Activated CD4-positive, alpha-beta T cell treated with anti-CD3 and anti-CD28 coated beads for 24 hours (primary cell): ENCODE data around the gene APLP2.
A peak's percentile ranks its signal among the peaks of the same experiment; 100 is the strongest.

ENCODE experiments used
- DNase-seq, 2 donors: peaks; one replicate each; pipeline ENCODE4 v3.0.0-alpha.2; 2020; ENCODE audit warnings: low read depth in 2 of 2

The APLP2 gene

DNA sequence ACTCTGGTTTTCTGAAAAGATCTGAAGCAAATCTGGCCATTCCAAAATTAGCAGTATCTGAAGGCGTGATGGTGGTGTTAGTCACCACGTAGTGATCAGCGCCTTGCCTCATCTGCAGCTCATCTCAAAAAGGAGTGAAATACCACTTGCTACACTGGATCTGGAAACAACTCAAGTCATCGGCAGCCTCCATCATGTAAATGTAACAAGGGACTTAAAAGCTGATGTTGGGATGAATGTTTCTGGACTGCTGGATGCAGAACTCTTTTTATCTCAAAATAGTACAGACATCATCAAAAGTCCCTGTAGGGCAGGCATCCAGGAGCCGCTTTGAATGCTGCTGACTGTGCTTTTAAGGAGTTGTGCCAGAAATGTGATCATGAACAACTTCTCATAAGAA, 14.1 kb upstream of the APLP2 start:
- no peak for DNase-seq

DNA sequence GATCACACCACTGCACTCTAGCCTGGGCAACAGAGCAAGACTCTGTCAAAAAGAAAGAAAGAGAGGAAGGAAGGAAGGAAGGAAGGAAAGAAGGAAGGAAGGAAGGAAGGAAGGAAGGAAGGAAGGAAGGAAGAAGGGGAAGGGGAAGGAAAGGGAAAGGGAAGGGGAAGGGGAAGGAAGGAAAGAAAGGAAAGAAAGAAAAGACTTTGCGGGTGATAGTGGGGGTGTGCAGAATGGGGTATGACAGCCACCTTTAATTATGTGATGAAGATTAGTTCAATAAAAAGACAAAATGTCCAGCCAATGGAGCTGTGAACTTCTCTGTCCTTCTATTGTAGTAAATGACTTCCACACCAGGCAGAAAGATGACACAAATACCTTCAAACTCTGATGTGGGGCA, 8.7 kb upstream of the APLP2 start:
- DNase-seq = no peak

DNA sequence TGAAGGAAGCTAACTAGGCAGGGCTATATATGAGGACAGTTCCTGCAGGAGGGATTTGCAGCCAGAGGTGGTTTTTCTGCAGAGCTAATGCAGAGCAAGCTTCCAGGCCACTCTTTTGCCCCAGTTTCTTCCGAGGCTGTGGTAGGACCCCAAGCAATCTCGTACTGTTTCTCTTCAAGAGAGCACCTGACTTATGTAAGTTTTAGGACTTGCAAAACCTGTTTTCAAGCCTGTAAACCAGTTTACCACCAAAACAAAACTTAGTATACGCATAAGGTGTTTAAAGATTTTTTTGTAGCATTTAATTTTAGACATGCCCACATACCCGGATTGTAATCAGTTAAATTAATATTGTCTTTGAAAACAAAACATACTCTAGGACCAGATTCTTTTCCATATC, 7.7 kb upstream of the APLP2 start:
- no peak for DNase-seq

DNA sequence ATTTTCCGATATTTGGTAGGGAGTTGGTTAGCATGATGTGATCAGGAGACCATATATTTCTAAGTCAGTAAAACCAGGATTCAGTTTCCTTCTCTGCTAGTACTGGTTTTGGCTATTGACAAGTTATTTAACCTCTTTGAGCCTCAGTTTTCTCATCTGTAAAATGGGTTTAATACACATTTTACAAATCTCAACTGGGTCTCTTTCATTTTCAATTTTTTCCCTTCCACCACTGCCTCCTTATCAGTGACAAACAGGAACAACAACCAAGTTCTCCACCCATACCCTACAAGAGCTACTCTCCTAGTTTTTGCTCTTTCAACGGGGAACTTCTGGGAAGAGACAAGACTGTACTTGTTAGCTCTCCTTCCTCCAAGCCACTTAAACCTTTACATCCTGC, 6.2 kb upstream of the APLP2 start:
- DNase-seq = no peak

DNA sequence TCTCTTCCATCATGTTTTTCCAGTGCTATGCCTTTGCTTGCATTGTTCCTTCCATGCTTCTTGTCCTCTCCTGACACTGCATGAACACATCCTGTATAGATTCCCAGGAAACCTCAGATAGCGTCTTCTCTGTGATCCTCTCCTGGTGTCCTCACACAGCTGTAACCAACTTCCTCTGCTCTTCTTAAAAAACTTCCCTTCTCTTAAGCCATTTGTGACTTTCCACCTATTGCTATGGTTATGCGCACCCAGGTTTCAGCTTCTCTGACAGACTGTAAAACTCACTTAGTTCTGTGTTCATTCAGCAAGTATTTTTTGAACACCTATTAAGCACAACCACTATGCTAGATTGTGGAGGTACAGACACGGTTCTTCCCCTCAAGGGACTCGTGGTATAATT, 5.1 kb upstream of the APLP2 start:
- DNase-seq = no peak

DNA sequence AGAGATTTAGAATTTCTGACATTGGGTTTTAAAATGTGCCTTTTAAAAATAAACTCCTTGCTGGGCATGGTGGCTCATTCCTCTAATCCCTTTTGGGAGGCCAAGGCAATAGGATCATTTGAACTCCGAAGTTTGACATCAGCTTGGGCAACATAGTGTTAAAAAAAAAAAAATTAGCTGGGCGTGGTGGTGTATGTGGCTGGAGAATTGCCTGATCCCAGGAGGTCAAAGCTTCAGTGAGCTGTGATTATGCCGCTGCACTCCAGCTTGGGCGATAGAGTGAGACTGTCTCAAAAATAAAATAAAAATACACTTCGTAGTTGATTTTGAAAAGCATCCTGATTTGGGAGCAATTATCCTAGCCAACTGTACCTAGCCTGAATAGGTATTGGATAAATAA, 3.4 kb upstream of the APLP2 start:
- DNase-seq = no peak

DNA sequence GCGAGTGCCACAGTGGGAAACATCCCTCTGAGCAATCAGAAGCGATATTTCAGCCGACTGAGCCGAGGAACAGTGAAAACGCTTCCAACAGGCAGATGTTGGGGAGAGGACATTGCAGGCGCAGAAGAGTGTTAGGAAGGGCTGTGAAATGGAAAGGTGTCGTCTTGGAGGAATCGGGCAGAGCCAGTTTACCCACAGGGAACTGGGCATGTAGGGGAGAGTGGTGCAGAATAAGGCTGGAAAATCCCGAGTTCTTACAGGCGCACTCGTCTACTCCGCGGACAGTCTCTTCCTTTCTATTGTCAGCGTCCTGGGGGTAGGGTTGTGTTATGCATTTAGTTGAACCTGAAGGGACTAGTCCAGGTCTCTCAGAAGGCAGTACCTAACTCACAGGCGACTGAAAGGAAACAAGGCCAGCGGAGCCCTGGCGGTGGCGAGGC, 1.1 kb upstream of the APLP2 start:
- no peak for DNase-seq

DNA sequence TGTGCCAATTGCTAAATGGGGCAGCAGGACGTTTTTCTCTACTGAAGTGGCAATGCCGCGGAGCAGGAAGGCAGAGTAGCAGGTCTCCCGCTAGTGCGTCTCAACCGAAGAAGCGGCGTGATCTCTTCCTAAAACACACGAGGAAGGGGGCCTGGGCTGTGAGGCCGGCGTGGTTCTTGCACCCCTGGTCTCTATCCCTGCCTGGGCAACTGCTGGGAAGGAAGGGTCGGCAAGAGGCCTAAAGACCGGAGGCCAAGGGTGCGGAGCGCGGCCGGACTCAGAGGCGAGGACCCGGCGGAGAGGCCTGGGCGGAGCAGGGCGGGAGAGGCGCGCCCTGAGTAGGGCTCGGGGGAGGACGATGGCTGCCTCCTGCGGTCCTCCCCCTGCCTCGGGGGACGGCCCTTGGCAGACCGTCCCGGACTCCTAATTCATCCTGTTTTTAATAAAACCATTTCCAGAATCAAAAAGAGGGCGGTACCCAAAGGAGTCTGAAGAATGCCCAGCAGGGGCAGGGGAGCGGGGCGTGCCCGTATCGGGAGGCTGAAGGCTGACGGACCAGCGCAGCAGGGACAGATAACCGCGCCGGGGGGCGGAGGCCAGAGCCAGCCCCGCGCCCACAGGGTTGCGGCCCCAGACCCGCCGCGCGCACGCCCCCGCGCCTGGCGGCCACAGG, 572 bp upstream of the APLP2 start:
- DNase-seq = peak; percentile 4 to 11

DNA sequence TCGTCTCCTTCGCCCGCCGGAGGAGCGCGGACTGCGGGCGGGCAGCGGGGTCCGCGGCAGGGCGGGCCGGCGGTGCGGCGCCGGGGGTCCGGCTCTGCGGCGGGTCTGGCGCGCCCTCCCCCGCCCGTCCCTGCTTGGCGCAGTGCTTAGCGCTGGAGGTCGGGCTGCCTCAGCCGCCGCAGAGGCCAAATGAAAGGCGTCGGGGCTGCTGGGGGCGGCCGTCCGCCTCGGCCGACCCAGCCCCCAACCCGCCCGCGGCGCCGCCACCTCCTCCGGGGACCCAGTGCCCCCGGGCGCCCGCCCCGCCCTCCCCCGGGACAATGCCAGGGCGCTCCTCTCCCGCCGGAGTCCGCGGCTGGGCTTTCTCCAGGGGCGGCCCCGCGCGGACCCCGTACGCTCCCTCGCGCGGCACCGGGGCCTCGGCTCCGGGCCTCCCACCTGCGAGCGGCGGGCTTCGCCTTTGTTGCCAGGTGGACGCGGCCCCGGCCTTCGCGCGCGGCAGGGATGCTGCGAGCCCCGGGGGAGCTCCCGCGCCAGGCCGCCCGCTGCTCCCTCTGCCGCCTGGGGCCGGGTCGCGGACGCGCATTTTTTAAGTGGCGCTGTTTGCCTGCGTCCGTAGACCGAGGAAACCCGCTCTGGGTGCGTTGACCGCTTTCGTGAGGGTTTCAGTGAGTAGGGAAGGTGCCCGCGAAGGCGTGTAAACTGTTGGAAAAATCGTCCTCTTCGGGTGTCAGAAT, 583 bp downstream of the APLP2 start:
- peak; percentile 17 for DNase-seq

DNA sequence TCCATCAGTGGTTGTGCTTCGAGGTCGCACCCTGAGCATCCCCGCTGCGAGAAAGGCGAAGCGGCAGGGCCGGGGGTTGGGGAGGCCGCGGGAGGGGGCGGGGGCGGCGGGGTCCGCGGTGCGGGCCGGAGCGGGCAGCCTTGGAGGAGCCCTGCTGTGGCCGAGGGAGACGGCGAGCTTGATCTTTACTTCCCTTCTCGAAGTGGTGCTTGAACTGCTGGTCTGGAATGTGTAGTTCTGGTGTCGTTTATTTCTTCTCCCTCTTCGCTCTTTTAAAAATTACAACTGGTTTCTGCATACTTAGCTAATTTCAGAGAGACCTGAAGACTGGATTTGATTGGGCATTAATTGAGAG, 1.1 kb downstream of the APLP2 start:
- DNase-seq = no peak

DNA sequence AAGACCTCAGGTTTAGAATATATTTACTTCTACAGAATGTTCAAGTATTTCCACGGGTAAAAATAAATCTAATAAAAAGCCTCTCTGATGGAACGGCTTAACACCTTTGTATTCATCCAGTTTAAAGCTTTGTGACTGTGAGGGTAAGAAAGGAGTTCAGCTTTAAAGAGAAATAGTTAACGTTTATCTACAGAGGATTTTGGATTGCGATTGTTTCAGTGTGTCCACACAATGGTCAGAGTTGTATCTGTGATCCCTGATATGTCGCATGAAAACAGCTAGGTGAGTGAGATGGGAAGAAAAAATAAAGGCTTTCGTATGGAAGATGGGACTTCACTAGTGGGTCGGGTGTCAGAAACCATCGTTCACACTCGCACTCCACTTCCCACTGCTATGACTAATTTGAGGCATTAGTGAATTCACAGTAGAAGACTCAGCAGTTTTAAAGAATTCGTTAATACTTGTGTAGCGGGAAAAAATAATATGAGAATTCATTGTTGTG, 1.6 kb downstream of the APLP2 start:
- no peak for DNase-seq

DNA sequence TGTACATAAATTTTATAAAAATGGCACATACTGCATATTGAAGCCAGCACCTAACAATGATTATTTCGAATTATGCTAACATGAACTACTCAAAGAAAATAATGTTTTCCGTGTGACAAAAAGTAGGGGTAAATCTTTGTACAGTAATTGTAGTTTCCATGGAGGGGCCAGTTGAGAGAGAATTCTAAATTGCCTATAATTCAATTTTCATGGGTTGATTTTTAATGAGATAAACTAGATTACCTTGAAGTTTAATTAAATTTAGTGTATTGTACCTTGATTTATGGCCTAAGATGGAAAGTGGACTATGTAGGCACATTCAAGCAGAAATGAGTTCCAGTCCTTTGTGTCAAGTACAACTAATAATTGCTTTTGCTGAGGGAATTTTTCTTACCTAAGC, 5.0 kb downstream of the APLP2 start:
- DNase-seq = no peak

DNA sequence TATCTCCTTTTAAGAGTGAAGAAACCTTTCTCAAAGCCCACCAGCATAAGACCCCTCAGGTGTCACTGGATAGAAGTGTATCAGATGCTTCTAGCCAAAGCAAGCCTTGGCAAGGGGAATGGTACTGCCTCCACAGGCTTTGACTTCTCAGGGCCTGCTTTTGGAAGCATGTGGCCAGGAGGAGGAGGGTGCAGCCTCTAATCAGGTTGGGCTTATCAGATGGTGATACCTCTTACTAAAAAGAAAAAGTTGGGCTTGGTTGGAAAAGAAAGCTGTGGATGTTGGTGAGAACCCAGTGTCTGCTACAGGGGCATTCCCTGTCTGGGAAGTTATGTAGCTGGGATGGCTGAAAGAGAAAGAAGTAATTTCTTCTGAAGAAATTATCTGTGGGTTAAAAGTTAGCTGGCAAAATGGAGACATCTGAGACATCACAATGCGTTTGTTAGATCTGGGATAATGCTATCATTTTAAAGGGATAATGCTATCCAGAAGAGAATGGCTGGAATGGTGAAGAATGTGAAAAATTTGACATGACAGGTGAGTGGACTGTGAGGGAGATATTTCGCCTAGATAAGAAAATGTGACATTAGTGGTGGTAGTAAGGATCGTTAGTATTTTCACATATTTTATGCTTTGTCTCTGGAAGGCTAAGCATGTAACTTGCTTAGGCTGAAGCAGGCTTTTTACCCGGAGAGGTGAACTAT, 7.2 kb downstream of the APLP2 start:
- DNase-seq = no peak

DNA sequence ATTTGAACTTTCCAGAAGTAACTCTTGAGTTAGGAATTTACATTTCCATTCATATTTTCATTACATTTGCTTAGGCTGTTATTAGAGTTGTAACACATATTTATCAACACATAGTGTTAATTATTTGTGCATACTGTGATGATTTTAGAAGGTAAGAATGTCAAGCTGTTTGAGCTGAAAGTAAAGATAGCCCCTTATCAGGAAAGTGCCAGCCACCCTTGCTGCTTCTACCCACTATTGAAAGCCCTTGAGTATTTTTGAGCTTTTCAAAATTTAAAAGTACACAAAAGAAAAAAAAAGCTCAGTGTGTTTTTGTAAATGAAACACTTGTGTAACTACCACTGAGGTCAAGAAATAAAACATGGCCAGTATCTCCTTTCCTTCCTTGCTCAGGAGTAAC, 8.0 kb downstream of the APLP2 start:
- no peak for DNase-seq

DNA sequence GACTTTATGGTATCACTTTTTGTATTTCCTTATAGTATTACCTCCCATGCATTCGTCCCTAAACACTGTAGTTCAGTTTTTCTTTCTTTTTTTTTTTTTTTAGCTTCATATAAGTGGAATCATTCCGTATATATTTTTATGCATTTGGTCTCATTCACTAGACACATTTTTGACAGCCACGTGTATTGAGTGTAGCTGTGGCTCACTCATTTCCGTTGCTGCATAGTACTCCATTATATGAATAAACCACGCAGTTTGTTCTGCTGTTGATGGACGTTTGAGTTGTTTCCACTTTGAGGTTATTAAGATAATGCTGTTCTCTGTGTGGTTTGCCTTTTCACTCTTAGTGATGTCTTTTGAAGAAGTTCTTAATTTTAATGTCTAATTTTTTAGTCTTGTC, 8.4 kb downstream of the APLP2 start:
- DNase-seq = no peak

DNA sequence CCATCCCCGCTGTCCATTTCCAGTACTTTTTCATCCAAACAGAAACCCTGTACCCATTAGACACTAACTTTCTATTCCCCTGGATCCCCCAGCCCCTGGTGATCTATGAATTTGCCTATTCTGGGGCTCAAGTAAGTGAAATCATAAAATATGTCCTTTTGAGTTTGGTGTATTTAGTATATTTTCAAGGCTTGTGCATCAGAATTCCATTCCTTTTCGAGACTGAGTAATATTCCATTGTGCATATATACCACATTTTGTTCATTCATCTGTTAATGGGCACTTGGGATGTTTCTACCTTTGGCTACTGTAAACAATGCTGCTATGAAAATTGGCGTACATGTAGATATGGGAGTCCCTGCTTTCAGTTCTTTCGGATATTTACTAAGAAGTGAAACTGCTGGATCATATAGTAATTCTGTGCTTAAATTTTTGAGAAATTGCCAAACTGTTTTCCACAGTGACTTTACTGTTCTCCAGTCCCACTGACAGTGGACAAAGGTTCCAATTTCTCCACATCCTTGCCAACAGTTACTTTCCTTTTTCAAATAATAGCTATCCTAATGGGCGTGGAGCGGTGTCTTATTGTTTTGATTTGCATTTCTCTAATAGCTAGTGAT, 16.1 kb downstream of the APLP2 start:
- no peak for DNase-seq

DNA sequence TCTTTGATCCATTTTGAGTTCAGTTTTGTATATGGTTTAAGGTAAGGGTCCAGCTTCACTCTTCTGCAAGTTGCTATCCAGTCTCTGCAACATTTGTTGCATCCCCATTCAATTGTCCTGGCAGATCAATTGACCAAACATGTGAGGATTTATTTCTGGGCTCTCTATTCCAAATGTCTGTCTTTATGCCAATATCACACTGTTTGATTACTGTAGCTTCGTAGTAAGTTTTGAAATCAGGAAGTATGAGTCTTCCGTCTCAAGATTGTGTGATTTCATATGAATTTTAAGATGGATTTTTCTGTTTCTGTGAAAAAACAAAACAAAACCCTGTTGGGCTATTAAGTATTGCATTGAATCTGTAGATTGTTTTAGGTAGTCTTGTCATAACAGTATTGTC, 17.0 kb downstream of the APLP2 start:
- DNase-seq = no peak

DNA sequence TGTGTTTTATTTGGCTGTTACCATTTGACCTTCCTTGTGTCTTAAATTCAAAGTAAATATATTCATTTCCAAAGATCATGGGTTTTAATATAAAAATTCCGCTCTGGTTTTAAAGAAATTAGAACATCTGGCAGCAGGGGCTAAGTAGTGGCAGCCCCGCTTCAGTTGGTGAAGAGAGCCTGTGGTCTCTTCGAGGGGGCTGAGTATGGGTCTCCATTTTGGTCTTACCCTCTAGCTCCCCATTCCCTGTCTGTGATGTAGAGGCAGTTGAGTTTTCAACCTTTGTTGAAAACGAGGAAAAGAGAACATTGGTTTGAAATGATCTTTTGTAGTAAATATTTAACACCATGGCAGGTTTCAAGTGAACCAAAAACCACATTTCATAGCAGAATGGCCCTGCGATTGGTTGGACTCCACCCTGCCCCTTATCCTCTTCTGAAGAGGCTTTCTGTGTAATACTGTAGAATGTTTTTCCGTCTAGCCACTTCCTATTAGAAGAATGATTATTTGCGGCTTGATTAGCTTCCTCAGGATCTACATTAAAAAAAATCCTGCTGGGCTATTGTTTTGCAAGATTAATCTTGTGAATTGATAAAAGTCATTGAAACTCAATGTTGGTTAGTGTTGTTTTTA, 17.7 kb downstream of the APLP2 start:
- no peak for DNase-seq

DNA sequence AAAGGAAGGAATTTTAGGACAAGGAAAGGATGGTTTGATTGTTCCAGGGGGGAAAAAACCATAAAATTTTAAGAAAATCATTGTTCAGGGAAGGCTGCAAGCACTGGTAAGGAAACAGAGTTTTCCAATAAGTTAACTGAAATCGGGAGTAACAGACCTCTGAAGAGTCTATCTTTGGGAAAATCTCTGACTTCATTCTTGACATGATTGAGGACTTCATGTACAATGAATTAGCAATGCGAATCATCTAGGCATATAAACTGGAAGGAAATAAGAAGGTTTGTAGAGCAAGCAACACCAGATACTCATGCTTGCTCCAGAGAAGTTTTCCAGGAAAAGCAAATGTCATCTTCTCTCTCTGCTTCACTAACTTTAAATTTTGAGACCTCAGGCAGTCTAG, 18.5 kb downstream of the APLP2 start:
- DNase-seq = no peak

DNA sequence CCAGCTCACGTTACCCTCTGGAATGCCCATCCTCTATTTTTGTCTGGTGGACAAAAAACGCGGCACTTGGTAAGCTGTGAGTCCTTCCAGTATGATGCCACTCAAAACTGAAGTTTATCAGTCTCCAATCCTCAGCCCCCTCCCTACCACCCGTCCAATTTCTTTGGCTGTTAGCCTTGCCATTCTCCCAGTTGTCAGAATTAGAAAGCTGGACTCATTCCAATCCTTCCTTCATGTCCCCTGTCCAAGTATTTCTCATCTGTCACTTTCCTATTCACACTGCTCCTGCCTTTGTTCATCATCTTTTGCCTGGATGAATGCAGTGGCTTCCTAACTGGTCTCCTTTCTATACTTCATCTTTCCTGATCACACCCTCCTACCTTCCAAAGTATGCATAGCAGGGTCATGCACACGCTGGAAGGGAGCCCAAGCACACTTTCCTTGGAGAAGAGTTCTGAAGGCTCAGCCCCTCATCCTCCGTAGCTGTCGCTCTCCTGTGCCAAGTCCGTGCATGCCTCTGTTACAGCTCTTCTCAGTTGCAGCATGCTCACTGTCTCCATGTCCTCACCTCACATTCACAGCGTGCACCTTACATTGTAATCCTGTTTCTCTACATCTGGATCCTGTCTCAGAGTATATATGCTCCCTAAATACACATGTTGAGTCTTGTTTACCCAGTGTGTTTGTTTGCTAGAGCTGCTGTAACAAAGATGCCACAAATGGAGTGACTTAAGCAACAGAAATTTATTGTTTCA, 19.4 kb downstream of the APLP2 start:
- no peak for DNase-seq

DNA sequence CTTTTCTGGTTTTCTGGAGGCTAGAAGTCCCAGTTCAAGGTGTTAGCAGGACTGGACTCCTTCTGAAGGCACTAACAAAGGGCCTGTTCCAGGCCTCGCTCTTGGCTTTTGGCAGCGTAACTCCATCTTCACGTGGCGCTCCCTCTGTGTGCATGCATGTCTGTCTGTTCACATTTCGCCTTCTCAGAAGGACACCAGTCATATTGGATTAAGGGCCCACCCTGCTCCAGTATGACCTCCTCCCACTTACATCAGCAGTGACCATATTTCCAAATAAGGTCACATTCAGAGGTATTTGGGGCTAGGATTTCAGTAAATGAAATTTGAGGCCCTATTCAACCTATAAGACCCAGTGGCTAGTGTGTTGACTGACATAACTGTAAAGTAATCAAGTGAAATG, 20.0 kb downstream of the APLP2 start:
- no peak for DNase-seq
